Measurements from ENCODE around the gene LMO2. TPM values are rescaled to one million over a fixed set of nuclear protein-coding genes. Genes with fewer than 3 reads are reported as not detected.
"Not testable (repeated sequence)": the region's sequence is repeated elsewhere in the genome, so short reads cannot be mapped to it uniquely, and the experiment has no call there.

The LMO2 gene
- total and polyA plus RNA-seq, 4 donors = 25.5 to 72.4 (median 51.3) TPM

DNA sequence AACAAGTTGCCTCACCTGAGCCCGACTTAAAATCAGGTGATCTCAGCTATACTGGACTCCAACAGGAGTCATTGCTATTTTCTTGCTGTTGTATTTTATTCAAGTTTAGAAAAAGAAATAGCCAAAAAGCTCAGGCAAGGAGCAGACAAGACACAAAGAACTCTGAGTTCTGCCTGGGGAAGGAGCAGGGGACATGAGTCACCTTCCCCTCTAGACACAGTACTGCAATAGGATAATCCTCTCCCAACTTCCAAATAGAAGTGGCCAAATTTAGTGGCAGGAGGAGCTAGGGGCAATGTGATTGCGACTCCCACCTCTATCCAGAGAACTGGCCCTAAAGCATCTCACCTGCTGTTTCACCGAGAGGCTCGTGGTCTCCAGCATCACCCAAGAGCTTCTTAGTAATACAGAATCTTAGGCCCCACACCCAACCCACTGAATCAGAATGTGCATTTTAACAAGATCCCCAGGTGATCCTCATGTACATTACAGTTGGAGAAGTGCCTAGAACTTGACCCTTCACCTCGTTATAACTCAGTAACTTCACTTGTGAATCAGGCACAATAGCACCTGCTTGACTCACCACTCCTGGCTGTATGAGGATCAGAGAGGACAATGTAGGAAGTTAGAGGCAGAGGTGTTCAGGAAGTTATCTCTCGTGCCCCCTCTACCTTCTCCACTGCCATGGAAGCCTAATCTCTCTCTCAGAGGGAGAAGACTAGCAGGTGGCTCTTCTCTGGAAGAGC is 60.8 kb downstream of the LMO2 start:
- no peak for DNase-seq
- intact Hi-C loops (cut with DNase I) = no loop called here
- Histone ChIP-seq H3K27me3 (ENCODE audit: control insufficient read depth in 1 of 2, insufficient read depth in 2 of 2, low read length in 1 of 2) (no peaks in the 10 kb centered on the region), H3K4me3 (ENCODE audit: low read length in 2 of 2) (no peak overlapping the region), H3K4me1 (ENCODE audit: control insufficient read depth in 1 of 2, insufficient read depth in 2 of 2, low read length in 2 of 2) (no peaks in the 10 kb centered on the region), H3K9me3 (ENCODE audit: control insufficient read depth, low read length) (peaks cover 1% of the 10 kb centered on the region), H3K36me3 (ENCODE audit: control insufficient read depth in 1 of 2, insufficient read depth in 2 of 2, low read length in 1 of 2) (no peaks in the 10 kb centered on the region), H3K27ac (ENCODE audit: low read depth in 1 of 2, low read length in 2 of 2) (no peak overlapping the region)
- 56 to 83% methylated on average over 6 of the region's 6 CpGs for WGBS, 2 donors
- no peak for ATAC-seq (ENCODE audit: low FRiP score)

- Histone ChIP-seq H3K9me3 (ENCODE audit: control insufficient read depth, low read length) (peaks cover 1% of the 10 kb centered on the region), H3K36me3 (ENCODE audit: control insufficient read depth in 1 of 2, insufficient read depth in 2 of 2, low read length in 1 of 2) (no peaks in the 10 kb centered on the region), H3K27ac (ENCODE audit: low read depth in 1 of 2, low read length in 2 of 2) (no peak overlapping the region), H3K4me3 (ENCODE audit: low read length in 2 of 2) (peak overlapping the region in 1 of 2 donors; percentile 3), H3K27me3 (ENCODE audit: control insufficient read depth in 1 of 2, insufficient read depth in 2 of 2, low read length in 1 of 2) (no peaks in the 10 kb centered on the region), H3K4me1 (ENCODE audit: control insufficient read depth in 1 of 2, insufficient read depth in 2 of 2, low read length in 2 of 2) (no peaks in the 10 kb centered on the region)
- intact Hi-C loops (cut with DNase I) = loop anchor here (2.0 to 10.0 kb wide), 3 partner anchors 285 to 467 kb away; no protein-coding TSS in a partner anchor
- WGBS, 2 donors = 20 to 22% methylated on average over 10 of the region's 10 CpGs
- DNase-seq (peak in 1 of 2 donors; percentile 62), ATAC-seq (ENCODE audit: low FRiP score) (peak; percentile 84)
Measured at GRCh38 chr11:33829430-33830141, 62.3 kb downstream of the LMO2 start.

DNA sequence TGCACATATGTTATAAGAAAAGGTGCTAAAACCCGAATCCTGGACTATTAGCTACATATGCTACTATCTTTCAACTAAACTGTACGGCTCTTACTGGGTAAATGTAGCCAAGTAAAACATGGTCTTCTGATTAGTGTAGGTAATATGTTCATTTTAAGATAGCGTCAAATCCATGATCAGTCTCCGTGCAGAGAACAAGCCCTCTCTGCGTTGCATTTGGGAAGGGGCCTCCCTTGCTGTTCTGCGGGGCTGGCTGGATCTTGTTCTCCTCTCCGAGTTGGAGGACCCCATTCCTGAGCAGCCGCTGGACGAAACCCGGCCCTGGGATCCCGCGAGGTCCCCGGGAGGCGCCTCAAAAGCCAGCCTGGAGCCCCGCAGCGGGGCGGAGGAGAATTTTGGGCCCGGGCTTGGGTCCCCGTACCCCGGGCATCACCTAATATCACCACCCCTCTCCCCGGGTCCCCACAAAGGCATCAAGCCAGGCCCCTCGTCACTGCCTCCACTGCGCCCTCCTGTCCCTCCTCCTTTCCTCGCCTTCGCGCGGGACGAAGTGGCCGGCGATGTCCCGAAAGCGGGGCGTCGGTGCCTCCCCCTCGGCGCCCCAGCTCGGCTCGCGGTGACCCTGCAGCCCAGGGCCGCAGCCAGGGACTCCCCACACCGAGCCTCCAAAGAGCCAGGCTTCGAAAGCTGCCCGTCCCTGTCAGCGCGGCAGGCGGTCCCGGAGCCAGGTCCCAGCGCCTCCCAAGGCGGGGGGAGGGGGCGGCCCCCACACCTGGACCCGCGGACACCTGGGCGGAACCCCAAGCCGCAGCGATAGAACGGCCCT is 63.1 kb downstream of the LMO2 start:
- intact Hi-C loops (cut with DNase I) = loop anchor here (2.0 to 10.0 kb wide), 3 partner anchors 284 to 466 kb away; no protein-coding TSS in a partner anchor
- Histone ChIP-seq H3K4me3 (ENCODE audit: low read length in 2 of 2) (peak overlapping the region in 1 of 2 donors; percentile 3), H3K9me3 (ENCODE audit: control insufficient read depth, low read length) (peaks cover 1% of the 10 kb centered on the region), H3K36me3 (ENCODE audit: control insufficient read depth in 1 of 2, insufficient read depth in 2 of 2, low read length in 1 of 2) (no peaks in the 10 kb centered on the region), H3K27ac (ENCODE audit: low read depth in 1 of 2, low read length in 2 of 2) (no peak overlapping the region), H3K27me3 (ENCODE audit: control insufficient read depth in 1 of 2, insufficient read depth in 2 of 2, low read length in 1 of 2) (no peaks in the 10 kb centered on the region), H3K4me1 (ENCODE audit: control insufficient read depth in 1 of 2, insufficient read depth in 2 of 2, low read length in 2 of 2) (no peaks in the 10 kb centered on the region)
- ATAC-seq (ENCODE audit: low FRiP score) (peak; percentile 62), DNase-seq (no peak)
- 3 to 4% methylated on average over 55 to 56 of the region's 56 CpGs for WGBS, 2 donors

GRCh38 chr11:33827206-33827605 is 64.7 kb downstream of the LMO2 start:
- no peaks in the 10 kb centered on the region for H3K27me3 ChIP-seq (ENCODE audit: control insufficient read depth in 1 of 2, insufficient read depth in 2 of 2, low read length in 1 of 2)
- 95 to 97% methylated on average over 4 of the region's 4 CpGs for WGBS, 2 donors
- H3K4me1 ChIP-seq (ENCODE audit: control insufficient read depth in 1 of 2, insufficient read depth in 2 of 2, low read length in 2 of 2) = no peaks in the 10 kb centered on the region
- no peak for DNase-seq
- no peak overlapping the region for H3K4me3 ChIP-seq (ENCODE audit: low read length in 2 of 2)
- no peaks in the 10 kb centered on the region for H3K9me3 ChIP-seq (ENCODE audit: control insufficient read depth, low read length)
- H3K27ac ChIP-seq (ENCODE audit: low read depth in 1 of 2, low read length in 2 of 2) = no peak overlapping the region
- no peaks in the 10 kb centered on the region for H3K36me3 ChIP-seq (ENCODE audit: control insufficient read depth in 1 of 2, insufficient read depth in 2 of 2, low read length in 1 of 2)
- intact Hi-C loops (cut with DNase I) = loop anchor here (5.0 to 10.0 kb wide), 2 partner anchors 282 to 460 kb away; no protein-coding TSS in a partner anchor
- ATAC-seq (ENCODE audit: low FRiP score) = no peak

DNA sequence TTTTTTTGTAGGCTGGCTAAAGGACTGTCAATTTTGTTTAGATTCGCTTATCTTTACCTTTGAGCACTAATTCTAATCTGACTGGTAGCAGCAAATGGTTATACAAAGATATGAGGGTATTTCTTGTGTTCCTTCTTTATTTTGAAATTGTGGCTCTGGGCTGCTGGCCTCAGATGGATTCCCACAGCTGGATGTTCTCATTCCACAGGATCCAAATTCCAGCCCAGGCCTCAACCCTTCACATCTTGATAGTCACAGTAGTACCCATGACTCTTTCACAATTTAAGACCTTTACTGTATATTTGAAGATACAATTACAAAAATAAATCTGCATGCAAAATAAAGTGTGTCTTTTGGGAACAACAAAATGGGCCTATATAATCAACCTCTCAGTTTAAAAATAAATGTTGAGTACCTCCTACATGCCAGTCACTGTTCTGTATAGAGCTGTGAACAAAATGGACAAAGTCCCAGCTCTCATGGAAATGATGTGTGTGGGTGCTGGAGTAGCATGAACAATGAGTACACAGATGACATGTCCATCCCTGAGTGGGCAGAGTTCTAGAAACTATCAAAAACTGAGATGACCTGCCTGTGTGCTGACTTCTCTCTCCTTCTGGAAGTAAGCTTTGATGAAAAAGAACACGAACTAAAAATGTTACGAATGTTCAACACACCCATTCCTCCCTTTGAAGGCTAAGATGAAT is 65.9 kb downstream of the LMO2 start:
- Histone ChIP-seq H3K27ac (ENCODE audit: low read depth in 1 of 2, low read length in 2 of 2) (no peak overlapping the region), H3K4me1 (ENCODE audit: control insufficient read depth in 1 of 2, insufficient read depth in 2 of 2, low read length in 2 of 2) (no peaks in the 10 kb centered on the region), H3K36me3 (ENCODE audit: control insufficient read depth in 1 of 2, insufficient read depth in 2 of 2, low read length in 1 of 2) (no peaks in the 10 kb centered on the region), H3K9me3 (ENCODE audit: control insufficient read depth, low read length) (no peaks in the 10 kb centered on the region), H3K4me3 (ENCODE audit: low read length in 2 of 2) (no peak overlapping the region), H3K27me3 (ENCODE audit: control insufficient read depth in 1 of 2, insufficient read depth in 2 of 2, low read length in 1 of 2) (no peaks in the 10 kb centered on the region)
- DNase-seq = no peak
- intact Hi-C loops (cut with DNase I) = loop anchor here (5.0 to 10.0 kb wide), 2 partner anchors 281 to 459 kb away; no protein-coding TSS in a partner anchor
- 95 to 96% methylated on average over 3 of the region's 3 CpGs for WGBS, 2 donors
- no peak for ATAC-seq (ENCODE audit: low FRiP score)

- not testable (repeated sequence) for H3K9me3 ChIP-seq (ENCODE audit: control insufficient read depth, low read length); H3K4me3 ChIP-seq (ENCODE audit: low read length in 2 of 2); ATAC-seq (ENCODE audit: low FRiP score); DNase-seq; H3K27ac ChIP-seq (ENCODE audit: low read depth in 1 of 2, low read length in 2 of 2); H3K36me3 ChIP-seq (ENCODE audit: control insufficient read depth in 1 of 2, insufficient read depth in 2 of 2, low read length in 1 of 2); H3K4me1 ChIP-seq (ENCODE audit: control insufficient read depth in 1 of 2, insufficient read depth in 2 of 2, low read length in 2 of 2); H3K27me3 ChIP-seq (ENCODE audit: control insufficient read depth in 1 of 2, insufficient read depth in 2 of 2, low read length in 1 of 2)
- intact Hi-C loops (cut with DNase I) = loop anchor here in 1 of 2 donors (10.0 kb wide), 1 partner anchor 278 kb away; no protein-coding TSS in a partner anchor
- WGBS, 2 donors = 35 to 58% methylated on average over 3 of the region's 3 CpGs
Measured at GRCh38 chr11:33822981-33823380, 68.9 kb downstream of the LMO2 start.

GRCh38 chr11:33819278-33820035 is 72.4 kb downstream of the LMO2 start:
- Histone ChIP-seq H3K27ac (ENCODE audit: low read depth in 1 of 2, low read length in 2 of 2) (no peak overlapping the region), H3K4me3 (ENCODE audit: low read length in 2 of 2) (no peak overlapping the region), H3K9me3 (ENCODE audit: control insufficient read depth, low read length) (no peaks in the 10 kb centered on the region), H3K27me3 (ENCODE audit: control insufficient read depth in 1 of 2, insufficient read depth in 2 of 2, low read length in 1 of 2) (no peaks in the 10 kb centered on the region), H3K36me3 (ENCODE audit: control insufficient read depth in 1 of 2, insufficient read depth in 2 of 2, low read length in 1 of 2) (no peaks in the 10 kb centered on the region), H3K4me1 (ENCODE audit: control insufficient read depth in 1 of 2, insufficient read depth in 2 of 2, low read length in 2 of 2) (no peaks in the 10 kb centered on the region)
- ATAC-seq (ENCODE audit: low FRiP score) (no peak), DNase-seq (no peak)
- WGBS, 2 donors = 68 to 71% methylated on average over 16 of the region's 16 CpGs
- intact Hi-C loops (cut with DNase I) = loop anchor here in 1 of 2 donors (10.0 kb wide), 1 partner anchor 275 kb away; no protein-coding TSS in a partner anchor
